TTC549 (cell line): ENCODE results near the gene ZNF526.

ENCODE experiments used
- FAIRE-seq: peaks from 2 replicates; lab custom pipeline; 2012; peaks lifted over from hg19 to GRCh38; lab: Jason Lieb, UNC

ZNF526 gene, protein sequence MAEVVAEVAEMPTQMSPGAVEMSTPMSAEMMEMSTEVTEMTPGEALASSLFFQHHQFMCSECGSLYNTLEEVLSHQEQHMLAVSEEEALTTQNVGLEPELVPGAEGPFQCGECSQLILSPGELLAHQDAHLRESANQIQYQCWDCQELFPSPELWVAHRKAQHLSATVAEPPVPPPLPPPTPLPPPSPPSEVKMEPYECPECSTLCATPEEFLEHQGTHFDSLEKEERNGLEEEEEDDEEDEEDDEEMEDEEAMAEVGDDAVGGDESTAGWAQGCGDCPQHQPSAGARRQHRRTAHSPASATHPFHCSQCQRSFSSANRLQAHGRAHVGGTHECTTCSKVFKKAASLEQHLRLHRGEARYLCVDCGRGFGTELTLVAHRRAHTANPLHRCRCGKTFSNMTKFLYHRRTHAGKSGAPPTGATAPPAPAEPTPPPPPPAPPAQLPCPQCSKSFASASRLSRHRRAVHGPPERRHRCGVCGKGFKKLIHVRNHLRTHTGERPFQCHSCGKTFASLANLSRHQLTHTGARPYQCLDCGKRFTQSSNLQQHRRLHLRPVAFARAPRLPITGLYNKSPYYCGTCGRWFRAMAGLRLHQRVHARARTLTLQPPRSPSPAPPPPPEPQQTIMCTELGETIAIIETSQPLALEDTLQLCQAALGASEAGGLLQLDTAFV

DNA sequence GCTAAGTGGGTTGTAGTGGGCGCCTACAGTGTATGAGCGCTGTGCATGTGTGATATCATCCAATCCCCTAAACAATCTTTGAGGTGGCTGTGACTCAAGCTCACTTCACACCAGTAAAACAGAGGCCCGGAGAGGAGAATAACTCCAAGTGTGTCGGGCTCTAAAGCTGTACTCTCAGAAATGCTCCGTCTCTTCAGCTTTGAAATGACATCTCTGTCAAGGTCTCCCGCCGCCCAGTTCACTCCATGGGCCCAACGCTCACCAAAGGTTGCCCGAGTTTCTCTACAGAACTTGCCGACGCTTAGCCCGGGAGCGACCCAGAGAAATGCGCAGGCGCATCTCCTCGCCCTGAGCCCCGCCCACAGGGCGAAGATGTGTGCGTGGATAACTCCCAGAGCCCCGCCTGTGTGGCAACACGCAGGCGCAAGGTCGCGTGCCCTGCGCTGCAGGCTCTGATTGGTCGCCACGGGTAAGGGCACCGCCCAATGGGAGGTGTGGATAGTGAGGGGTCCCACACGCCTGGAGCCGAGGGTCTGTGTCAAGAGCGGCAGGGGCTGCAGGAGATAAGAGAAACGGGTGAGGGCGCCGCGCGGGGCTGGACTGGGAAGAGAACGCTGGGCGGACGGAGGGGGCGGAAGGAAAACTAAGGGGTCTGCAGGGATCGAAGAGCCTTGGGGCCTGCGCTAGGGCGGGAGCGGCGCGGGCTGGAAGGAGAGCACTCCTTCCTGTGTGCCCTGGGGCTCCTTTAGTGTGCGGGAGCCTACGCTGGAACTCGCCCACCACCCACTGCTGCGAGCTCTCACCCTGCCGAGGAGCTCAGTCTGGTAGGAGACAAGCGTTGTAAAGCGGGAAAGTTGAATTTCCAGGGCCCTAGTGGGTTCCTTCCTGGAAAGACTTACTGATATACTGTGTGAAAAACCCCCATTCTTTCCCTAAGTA is at the start of gene ZNF526:
ZNF526 (plus strand) TSS at position 501 of the 939 bp plus-strand sequence. CDS start 4,092 bp downstream, outside the sequence.
- FAIRE-seq: peak; percentile 86

DNA sequence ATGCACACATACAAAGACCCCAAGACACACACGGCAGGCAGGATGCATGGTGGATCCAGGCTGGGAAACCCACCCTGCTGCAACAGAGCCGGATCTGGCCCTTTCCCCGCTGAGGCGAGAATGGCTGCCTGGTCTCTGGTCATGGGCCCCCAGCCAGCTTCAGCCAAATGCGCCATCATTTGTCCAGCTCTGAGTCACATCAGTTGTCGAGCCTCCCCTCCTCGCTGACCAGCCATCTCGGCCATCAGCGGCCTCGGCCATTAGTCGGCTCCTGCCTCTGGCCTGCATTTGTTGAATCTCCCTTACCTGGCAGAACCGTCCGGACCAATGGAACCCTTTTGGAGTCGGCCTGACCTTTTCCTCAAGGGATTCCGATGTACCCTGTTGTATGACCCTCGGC is 49.4 kb upstream of the ZNF526 start:
- FAIRE-seq: no peak

DNA sequence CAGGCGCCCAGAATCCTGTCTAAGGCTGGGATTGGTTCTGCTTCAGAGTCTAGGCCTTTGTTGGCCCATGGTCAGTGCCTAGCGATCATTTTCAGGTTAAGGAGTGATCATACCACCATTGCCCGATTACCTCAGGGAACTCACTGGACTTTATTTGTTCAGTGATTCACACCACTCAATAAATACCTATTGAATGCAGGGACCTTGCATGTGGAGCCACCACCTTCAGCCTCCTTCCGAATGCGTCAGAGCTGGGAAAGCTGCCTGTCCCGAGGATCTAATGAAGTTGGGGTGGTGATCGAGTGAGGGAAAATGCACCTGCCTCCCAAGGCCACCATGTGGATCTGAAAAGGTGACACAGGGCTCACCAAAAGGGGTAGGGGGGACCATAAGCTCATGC is 47.9 kb upstream of the ZNF526 start:
- FAIRE-seq: no peak

DNA sequence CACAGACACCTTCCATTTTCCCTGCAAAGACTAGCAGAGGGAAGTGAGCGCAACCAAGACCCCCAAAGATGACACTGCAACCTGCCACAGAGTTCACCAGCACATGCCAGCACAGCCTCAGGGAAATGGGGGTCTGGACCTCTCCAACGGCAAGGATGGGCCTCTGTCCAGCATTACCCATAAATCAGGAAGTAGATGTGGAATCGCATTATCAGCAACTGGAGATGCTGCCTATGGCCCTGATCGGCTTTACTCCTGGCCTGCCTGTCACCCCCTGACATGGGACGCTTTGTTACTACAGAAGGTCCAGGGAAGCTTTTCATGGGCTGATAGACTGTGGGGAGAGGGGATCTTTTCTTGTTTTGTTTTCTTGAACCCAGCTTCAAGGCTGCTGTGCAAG is 46.4 kb upstream of the ZNF526 start:
- no peak for FAIRE-seq

DNA sequence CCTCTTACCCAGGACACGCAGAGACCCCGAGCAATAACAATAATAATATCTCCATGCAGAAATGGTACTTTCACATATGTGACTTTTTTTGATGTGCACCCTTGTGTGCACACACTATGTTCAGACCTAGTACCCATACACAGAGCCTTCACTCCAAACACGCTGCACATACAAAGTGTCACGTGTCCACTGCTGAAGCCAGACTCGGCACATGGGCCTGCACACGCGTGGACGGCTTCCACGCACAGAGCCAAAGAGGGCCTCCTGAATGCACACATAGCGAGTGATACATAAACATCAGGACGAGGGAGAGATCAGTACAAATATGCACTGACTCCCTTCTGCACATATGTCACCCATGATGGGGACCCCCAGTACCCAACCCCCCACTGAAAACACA is 45.9 kb upstream of the ZNF526 start:
- FAIRE-seq: no peak

DNA sequence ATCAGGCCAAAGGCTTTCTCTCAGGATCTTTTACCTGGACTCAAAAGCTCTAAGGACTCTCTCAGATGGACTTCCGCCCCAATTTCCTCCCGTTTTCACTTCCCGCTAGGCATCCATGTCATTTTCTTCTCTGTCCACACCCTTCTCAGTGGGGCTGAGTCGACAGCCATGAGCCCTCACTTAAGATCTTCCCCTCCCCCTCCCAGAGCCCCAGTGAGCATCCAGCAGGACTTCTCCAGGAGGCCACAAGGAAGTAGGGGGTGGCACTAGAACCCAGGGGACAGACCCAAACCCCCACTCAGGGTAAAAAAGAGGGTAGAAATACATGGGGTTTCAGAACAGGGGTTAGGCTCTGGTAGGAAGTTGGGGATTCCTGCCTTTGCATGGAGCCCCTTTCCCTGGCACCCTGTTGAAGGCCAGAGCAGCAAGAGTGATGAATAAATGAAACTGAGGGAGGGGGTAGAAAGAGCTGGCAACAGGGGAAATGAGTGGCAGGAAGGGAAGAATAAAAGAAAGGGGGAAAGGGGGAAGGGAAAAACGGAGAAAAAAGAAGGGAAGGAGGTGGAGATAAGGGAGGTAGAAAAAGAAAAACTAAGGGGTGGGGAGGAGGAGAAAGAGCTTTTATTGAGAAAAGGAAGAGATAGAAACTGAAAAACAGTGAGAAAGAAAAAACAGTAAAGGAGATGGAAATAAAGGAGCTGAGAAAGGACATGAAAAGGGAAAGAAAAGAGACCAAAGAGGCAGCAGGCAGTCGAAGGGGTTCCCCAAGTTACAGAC is 45.0 kb upstream of the ZNF526 start:
- FAIRE-seq: no peak

DNA sequence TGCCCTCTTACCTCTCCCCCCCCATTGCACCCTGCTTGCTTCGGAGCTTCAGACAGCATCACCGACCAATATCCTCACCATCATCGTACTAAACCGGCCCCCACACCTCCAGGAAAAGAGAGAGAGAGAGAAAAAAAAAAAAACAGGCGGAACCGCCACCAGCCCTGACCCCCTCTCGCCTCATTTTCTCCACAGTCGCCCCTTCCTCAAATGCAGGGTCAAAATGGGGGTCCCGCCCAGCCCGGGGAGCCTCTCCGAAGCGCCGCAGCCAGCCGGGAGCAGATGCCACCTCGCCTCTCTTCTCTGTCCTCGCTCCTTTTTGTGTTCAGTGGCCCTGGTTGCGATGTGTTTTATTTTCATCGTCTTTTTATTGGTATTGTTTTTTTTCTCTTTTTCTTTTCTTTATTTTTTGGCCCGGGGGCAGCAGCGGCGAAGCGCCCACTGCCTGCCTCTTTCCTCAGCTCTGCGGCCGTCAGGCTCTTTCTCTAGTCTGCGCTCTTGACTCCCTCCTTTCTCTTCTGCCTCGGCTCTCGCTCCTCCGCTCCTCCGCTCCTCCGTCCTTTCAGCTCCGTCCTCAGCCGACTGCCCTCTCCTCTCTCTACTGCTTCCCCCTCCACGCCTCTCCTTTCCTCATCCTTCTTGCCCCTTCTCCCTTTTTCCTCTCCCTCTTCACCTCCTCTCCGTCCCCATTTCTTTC is 44.0 kb upstream of the ZNF526 start:
- FAIRE-seq: no peak

DNA sequence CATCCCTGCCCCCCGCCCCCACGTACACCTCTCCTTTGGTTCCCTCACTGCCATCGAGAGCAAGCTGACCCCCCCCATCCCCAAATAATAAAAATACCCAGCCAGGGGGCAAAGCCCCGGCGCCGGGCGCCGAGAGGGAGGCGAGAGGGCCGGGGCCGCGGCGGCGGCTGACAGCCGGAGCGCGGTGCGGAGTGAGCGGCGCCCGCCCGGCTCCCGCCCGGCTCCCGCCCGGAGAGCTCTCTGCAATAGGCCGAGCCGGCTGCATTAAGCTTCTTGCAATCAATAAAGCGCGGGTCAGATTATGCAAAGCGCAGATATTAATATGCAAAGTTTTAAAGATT is 43.5 kb upstream of the ZNF526 start:
- no peak for FAIRE-seq

DNA sequence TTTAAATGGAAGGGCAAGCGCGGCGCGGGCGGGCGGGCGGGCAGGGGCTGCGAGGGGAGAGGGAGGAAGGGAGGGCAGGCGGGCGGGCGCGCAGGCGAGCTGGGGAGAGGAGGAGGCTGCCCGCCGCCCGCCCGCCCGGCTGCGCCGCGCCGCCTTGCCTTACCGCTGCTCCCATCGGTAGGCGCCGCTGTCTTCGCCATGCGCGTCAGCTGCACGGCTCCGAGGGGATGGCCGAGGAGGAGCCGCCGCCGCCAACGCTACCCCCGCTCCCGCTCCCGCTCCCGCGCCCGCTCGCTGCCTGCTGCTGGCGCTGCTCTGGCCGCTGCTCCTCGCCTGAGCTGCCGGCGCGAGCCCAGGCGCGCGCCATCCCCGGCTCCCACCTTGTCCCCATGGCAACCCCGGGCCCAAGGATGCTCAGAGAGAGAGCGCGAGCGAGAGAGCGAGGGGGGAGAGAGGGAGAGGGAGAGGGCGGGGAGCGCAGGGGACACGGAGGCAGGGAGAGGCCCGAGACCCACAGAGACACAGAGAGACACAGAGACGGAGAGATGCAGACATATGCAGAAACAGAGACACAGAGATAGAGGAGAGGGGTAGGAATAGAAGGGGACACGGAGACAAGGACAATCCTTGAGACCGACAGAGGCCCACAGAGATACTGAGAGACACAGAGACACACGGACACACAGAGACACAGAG is 43.0 kb upstream of the ZNF526 start:
- FAIRE-seq: no peak

DNA sequence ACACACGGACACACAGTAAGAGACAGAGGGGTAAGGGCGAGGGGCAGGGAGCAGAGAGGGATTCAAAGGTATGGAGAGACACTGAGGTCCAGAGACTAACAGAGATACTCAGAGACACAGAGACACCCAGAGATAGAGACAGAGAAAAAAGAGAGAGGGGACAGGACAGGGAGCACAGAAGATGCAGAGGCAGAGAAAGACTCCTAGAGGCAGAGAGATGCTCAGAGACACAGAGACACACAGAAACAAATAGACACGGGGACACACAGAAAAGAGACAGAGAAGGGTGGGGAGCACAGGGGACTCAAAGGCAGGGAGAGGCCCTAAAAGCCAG is 42.5 kb upstream of the ZNF526 start:
- FAIRE-seq: no peak

DNA sequence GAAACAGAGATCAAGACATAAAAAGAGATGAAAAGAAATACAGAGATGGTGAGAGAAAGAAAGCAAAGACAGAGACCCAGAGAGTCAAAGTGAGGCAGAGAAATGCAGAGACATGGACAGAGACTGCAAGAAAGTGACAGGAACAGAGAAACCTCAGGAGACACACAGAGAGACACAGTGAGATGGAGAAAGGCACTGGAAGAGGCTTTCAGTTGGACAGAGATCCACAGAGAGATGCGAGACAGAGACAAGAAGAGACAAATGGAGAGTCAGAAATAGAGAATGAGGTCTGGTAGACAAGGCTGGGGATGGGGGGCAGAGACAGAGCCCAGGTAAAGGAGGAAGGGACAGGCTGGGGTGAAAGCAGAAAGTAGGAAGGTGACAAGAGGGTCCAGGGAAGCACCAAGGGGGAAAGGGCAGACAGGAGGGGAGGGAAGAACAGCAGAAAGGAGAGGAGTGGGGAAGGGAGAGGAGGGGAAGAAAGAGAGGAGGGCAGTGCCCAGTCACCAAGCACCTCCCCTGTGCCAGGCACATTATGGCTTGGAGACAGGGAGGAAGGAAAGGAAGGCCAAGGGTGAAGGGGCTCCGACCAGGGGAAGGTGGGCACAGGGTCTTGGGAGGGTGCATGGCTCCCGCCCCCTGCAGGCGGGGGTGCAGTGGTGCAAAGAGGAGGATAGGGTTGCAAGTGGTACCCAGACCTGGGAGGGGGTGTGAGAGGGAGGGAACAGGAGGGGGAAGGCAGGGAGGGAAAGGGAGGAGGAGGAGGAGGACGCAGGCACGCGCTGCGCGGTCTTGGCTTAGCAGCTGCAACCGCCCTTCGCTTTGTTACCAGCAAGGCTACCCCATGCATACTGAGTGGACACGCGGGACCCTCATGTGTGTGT is 41.1 kb upstream of the ZNF526 start:
- FAIRE-seq: no peak

DNA sequence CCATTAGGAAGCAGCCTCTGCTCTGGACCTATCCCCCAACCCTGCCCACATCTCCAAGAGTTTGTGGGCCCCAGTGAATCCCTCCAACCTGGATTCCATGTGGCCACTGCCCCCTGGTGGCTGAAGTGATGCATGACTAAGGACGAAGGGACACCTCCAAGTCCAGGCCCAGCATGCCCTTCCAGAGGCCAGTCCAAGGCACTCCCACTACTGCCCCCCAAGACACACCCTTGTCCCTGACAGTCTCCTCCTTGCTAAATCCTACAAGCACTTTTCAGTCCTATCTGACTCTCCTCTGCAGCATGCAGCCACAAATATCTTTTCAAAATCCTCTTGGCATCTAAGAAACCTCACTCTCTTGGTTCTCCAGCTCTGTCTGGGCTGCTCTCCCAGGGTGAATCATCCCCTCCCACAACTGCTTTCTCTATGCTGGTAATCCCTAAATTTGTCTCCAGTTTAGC is 35.7 kb upstream of the ZNF526 start:
- FAIRE-seq: no peak

DNA sequence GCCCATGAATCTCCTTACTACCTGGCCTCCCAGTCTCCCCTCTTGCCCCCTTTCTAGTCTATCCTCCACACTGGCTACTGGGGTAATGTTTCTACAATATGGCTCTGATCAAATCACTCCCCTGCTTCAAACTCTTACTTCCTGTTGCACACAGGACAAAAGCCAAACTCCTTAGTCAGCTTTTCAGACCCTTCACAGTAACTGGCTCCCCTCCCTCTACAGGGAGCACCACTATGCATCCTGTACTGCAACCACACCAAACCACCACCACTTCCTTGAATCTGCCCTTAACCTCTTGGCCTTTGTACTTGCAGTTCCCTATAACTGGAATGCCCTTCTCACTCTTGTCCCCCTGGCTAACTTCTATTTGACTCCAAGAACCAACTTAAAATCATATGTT is 34.8 kb upstream of the ZNF526 start:
- FAIRE-seq: no peak

DNA sequence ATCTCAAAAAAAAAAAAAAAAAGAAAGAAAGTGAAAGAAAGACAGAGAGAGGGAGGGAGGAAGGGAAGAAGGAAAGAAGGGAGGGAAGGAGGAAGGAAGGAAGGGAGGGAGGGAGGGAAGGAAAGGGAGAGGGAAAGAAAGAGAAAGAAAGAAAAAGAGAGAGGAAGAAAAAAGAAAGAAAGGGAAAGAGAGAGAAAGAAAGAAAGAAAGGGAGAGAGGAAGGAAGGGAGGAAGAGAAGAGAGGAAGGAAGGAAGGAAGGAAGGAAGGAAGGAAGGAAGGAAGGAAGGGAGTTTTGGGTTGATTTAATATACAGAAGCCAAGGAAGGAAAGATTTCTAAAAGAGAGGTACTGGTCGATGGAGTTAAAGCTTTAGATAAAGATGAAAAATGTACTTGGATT is 31.4 kb upstream of the ZNF526 start:
- no peak for FAIRE-seq

DNA sequence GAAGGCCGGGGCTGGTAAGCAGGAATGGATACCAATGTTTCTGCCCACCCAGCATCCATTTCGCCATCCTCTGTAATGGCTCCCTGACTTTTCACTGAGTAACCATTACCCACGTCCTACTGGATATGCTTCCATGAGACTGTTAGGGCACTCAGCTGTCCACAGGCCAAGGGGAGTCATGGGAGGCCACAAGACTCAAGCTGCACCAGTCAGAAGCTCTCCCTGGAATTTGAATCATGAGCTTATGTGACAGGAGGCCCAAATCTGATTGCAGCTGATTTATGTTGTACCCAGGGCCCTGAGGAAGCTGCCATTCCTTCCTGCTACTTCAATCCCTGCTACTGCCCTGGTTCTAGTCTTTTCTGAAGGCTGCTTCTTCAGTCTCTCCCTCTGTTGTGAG is 31.0 kb upstream of the ZNF526 start:
- FAIRE-seq: no peak

DNA sequence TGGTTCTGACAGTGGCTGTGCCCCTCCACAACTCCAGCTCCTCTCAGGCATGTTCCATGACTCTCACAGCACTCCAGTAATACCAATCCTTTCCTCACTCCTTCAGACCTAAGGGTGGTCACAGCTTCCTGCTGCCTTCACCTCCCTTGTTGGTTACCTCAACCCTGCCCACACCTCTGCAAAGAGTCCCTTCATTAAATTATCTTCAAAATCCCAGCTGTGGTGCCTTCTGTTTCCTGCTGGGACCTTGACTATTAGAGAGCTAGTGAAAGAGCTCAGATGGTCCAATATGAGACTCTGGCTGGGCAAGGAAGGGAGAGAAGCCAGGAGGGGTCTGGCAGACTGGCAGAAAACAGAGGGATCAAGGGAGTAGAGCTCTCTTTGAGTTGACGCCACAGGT is 28.8 kb upstream of the ZNF526 start:
- no peak for FAIRE-seq

DNA sequence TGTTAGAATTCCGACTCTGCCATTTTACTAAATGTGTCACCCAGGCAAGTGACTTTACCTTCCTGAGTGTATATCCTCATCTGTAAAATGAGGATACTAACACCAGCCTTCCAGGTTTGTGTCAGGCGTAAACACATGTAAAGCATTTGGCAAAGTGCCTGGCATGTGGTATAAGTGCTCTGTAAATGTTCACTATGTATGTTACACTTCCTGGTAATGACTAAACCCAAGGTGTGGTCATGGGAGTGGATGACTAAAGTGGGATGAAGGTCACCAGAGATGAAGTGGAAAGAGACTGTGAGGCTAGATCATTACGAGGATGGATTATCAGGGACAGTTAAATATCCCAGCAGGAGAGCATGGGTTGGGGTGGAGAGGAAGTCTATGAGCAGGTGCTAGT is 28.3 kb upstream of the ZNF526 start:
- FAIRE-seq: no peak

DNA sequence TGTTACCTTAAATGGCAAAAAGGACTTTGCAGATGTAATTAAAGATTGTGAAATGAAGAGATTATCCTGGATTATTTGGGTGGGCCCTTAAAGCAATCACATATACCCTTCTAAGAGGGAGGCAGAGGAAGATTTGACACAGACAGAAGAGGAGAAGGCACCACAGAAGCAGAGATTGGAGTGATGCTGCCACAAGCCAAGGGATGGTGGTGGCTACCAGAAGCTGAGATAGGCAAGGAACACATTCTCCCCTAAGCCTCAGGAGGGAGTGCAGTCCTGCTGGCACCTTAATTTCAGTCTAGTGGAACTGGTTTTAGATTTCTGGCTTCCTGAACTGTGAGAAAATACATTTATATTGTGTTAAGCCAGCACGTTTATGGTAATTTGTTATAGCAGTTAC is 26.8 kb upstream of the ZNF526 start:
- no peak for FAIRE-seq

DNA sequence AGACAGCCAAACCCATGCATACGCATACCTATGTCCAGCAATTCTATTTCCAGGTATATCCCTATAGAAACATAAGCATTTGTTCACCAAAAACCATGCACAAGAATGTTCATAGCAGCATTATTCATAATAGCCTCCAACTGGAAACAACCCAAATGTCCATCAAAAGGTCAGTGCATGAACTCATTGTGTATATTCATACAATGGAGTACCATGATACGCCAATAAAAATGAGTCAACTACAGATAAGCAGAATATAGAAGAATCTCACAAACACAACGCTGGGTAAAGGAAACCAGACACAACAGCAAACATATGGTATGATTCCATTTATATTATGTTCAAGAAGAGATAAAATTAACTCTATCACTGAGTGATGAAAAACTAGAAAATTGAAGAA is 26.4 kb upstream of the ZNF526 start:
- FAIRE-seq: no peak
